Measurements from ENCODE around the gene HELLS. TPM values are rescaled to one million over a fixed set of nuclear protein-coding genes. Genes with fewer than 3 reads are reported as not detected.

HELLS gene
- total RNA-seq, 4 donors from 2014 or later: 1.9 to 15.1 (median 7.1) TPM

DNA sequence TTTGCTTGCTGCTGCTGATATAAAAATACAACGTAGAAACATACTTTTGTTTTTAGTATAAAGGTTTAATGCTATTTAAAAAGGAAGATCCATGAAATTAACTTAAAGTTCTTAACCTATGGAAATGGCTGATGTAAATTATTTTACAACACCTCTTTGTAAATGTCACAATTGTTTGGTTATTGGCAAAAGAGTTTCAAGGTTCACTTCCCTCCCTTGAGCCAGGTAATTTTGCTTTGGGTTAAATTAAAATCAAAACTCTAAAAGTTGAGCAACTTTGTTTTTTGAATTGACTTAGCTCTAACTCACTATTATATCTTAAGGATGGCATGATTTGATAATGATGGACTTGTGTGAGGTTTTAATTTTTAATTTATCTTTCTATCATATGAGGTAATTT lies 98.8 kb downstream of the HELLS start:
- Histone ChIP-seq H3K9me3 (no peaks in the 10 kb centered on the region), H3K27me3 (no peaks in the 10 kb centered on the region), H3K27ac (no peak overlapping the region), H3K4me3 (no peak overlapping the region), H3K4me1 (peaks cover 0 to 9% (median 0%) of the 10 kb centered on the region in 4 donors), H3K36me3 (no peaks in the 10 kb centered on the region)
- no peak for TF ChIP-seq EP300 (IDR thresholded peaks at IDR 0.05; ENCODE audit: low read depth)
- no peak for TF ChIP-seq POLR2AphosphoS5 (IDR thresholded peaks at IDR 0.05)
- no peak for TF ChIP-seq CTCF (IDR thresholded peaks at IDR 0.05)
- no peak for TF ChIP-seq POLR2A (IDR thresholded peaks at IDR 0.05)
- intact Hi-C loops (cut with DNase I; ENCODE audit: low total_unique reads): no loop called here
- 57 to 70% methylated on average over 1 of the region's 1 CpG for WGBS, 2 donors (ENCODE audit: low coverage in 1 of 2)
- no peak for DNase-seq
- in situ Hi-C loops (cut with MboI; ENCODE audit: low pct_ligation_motif_present in 1 of 4, low pct_unique_long_range_greater_than_20kb in 1 of 4, low sequenced_read_pairs in 3 of 4): loop anchor here in 1 of 4 donors (25.0 kb wide), 1 partner anchor 718 kb away; no protein-coding TSS in a partner anchor

DNA sequence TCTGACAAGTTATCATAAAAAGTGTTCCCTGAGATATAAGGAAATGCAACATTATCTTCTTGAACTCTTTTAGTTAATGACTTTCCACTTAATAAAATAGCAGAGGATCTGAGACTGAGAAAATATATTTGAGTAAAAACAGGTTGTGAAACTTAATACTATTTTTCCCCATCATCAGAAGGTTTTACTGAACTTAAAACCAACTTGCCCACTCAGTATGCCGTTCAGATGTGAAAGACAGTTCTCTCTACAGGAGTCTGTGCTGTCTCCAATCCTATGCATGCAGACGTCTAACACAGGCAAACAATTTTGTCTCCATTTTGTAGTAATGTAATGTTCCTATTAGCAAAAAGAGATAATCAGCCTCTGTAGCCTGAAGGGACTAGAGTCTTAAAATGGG lies 99.7 kb downstream of the HELLS start:
- H3K36me3 ChIP-seq: no peaks in the 10 kb centered on the region
- intact Hi-C loops (cut with DNase I; ENCODE audit: low total_unique reads): no loop called here
- 66 to 73% methylated on average over 2 of the region's 2 CpGs for WGBS, 2 donors (ENCODE audit: low coverage in 1 of 2)

More for the DNA sequence above, 99.7 kb downstream of the HELLS start:
- Histone ChIP-seq H3K9me3 (no peaks in the 10 kb centered on the region), H3K27me3 (no peaks in the 10 kb centered on the region), H3K4me3 (no peak overlapping the region), H3K27ac (no peak overlapping the region), H3K4me1 (peaks cover 0 to 9% (median 0%) of the 10 kb centered on the region in 4 donors)
- in situ Hi-C loops (cut with MboI; ENCODE audit: low pct_ligation_motif_present in 1 of 4, low pct_unique_long_range_greater_than_20kb in 1 of 4, low sequenced_read_pairs in 3 of 4): loop anchor here in 1 of 4 donors (25.0 kb wide), 1 partner anchor 717 kb away; no protein-coding TSS in a partner anchor
- no peak for DNase-seq
- no peak for TF ChIP-seq POLR2AphosphoS5 (IDR thresholded peaks at IDR 0.05)
- TF ChIP-seq EP300 (IDR thresholded peaks at IDR 0.05; ENCODE audit: low read depth): no peak
- TF ChIP-seq CTCF (IDR thresholded peaks at IDR 0.05): no peak
- no peak for TF ChIP-seq POLR2A (IDR thresholded peaks at IDR 0.05)

Other genes with a start within 250 kb of the HELLS start
- 10 to 100 TPM in 1 of 4 donors, 1 to 10 TPM in 2, under 1 TPM in 1; 0.20 to 11.7 (median 3.4) TPM for gene NOC3L, start 182.8 kb upstream of the HELLS start, total RNA-seq
- 10 to 100 TPM; 27.2 to 58.0 (median 38.0) TPM for gene TBC1D12, start 143.2 kb upstream of the HELLS start, total RNA-seq
- gene CYP2C18, start 137.9 kb downstream of the HELLS start, total RNA-seq: 10 to 100 TPM in 2 of 4 donors, 1 to 10 TPM in 1, not detected in 1; 1.1 to 17.2 (median 16.2) TPM
- gene CYP2C19, start 216.9 kb downstream of the HELLS start, total RNA-seq: 1 to 10 TPM; 2.6 to 9.7 (median 8.2) TPM

Measured in transverse colon (tissue), 4 donors.